ENCODE measurements around the gene PRKD2.
A peak's percentile ranks its signal among the peaks of the same experiment; 100 is the strongest.

PRKD2 gene

GRCh38 chr19:46661735-46662592, 55.0 kb downstream of the PRKD2 start:
- peak overlapping the region; percentile 51 for H3K4me3 ChIP-seq (ENCODE audit: low read depth, low read length)
- peak; percentile 96 for DNase-seq (ENCODE audit: low read depth)
- TF ChIP-seq CTCF (conservative IDR thresholded peaks at IDR 0.05; ENCODE audit: low read depth, low read length) = peak; percentile 98

GRCh38 chr19:46661020-46661731, 55.7 kb downstream of the PRKD2 start, which contains the start of gene DACT3:
Gene DACT3 (minus strand): TSS chr19:46661182. CDS start chr19:46661064, 118 bp downstream.
- peak; percentile 100 for DNase-seq (ENCODE audit: low read depth)
- TF ChIP-seq CTCF (conservative IDR thresholded peaks at IDR 0.05; ENCODE audit: low read depth, low read length) = no peak
- peak within 1 kb of the TSS; percentile 61 for H3K4me3 ChIP-seq (ENCODE audit: low read depth, low read length)

GRCh38 chr19:46660551-46661019, 56.3 kb downstream of the PRKD2 start:
- no peak for DNase-seq (ENCODE audit: low read depth)
- no peak for TF ChIP-seq CTCF (conservative IDR thresholded peaks at IDR 0.05; ENCODE audit: low read depth, low read length)
- H3K4me3 ChIP-seq (ENCODE audit: low read depth, low read length) = peak overlapping the region; percentile 61

DNA sequence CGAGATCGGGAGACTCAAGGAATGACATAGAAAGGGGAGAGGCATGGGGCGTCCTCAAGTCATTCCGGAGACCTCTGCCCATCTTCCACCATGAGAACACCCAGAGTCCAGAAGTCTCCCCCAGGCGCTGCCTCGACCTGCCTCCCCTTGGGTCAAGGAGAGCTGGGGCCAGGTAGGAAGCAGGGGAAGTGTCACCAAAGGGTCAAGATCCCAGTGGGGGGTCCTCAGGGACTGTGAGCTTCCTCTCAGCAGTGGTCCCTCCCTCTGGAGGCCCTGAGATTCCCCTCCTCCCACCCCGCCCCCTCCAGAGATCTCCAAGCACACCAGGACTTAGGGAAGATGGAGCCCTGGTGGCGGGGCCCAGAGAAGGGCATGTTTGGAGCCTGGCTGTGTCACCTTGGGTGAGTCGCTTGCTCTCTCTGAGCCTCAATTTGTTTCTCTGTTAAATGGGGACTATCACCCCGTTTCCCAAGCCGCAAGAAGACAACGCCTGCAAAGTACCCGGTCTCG, 56.9 kb downstream of the PRKD2 start:
- no peak for DNase-seq (ENCODE audit: low read depth)
- H3K4me3 ChIP-seq (ENCODE audit: low read depth, low read length) = peak overlapping the region; percentile 61
- TF ChIP-seq CTCF (conservative IDR thresholded peaks at IDR 0.05; ENCODE audit: low read depth, low read length) = no peak

GRCh38 chr19:46659151-46660007, 57.5 kb downstream of the PRKD2 start:
- DNase-seq (ENCODE audit: low read depth) = no peak
- H3K4me3 ChIP-seq (ENCODE audit: low read depth, low read length) = peak overlapping the region; percentile 61
- TF ChIP-seq CTCF (conservative IDR thresholded peaks at IDR 0.05; ENCODE audit: low read depth, low read length) = no peak

GRCh38 chr19:46656541-46656940, 60.4 kb downstream of the PRKD2 start:
- no peak for TF ChIP-seq CTCF (conservative IDR thresholded peaks at IDR 0.05; ENCODE audit: low read depth, low read length)
- no peak for DNase-seq (ENCODE audit: low read depth)
- no peak overlapping the region for H3K4me3 ChIP-seq (ENCODE audit: low read depth, low read length)

Measured in choroid plexus epithelial cell (primary cell).